IPS DF 6.9 (cell line): ENCODE results near the gene HOMEZ.

Experiments used
- DNase-seq: peaks from one replicate; pipeline ENCODE4 v3.0.0-alpha.2; 2013; ENCODE audit warnings: low read depth, low spot score
- H3K27ac ChIP-seq: one replicate; pipeline ENCODE4 v1.5.1; 2013; ENCODE audit warnings: low read length, control low read depth
- H3K27me3 ChIP-seq: 2 replicates; pipeline ENCODE4 v1.6.1; 2013; ENCODE audit warnings: mild to moderate bottlenecking, low read length; ENCODE audit not compliant: control insufficient read depth, insufficient read depth
- H3K36me3 ChIP-seq: 2 replicates; pipeline ENCODE4 v1.6.1; 2013; ENCODE audit warnings: low read length; ENCODE audit not compliant: control insufficient read depth, insufficient read depth
- H3K4me1 ChIP-seq: 2 replicates; pipeline ENCODE4 v1.6.1; 2013; ENCODE audit warnings: low read length; ENCODE audit not compliant: control insufficient read depth, insufficient read depth
- H3K4me3 ChIP-seq: 2 replicates; pipeline ENCODE4 v1.5.1; 2013; ENCODE audit warnings: mild to moderate bottlenecking, low read length
- H3K9me3 ChIP-seq: 2 replicates; pipeline ENCODE4 v1.6.1; 2013; ENCODE audit warnings: low read length, inconsistent platforms; ENCODE audit not compliant: control insufficient read depth, insufficient read depth
- WGBS: extraction: QIAGEN DNeasy Blood & Tissue Kit; methylation state at CpG from one replicate; pipeline ENCODE4 v1.1.7; 2013; ENCODE audit warnings: mixed read lengths, missing lambda C conversion rate; ENCODE audit not compliant: insufficient read length, insufficient coverage; 5-methylcytosine and 5-hydroxymethylcytosine counted together

The HOMEZ gene

DNA sequence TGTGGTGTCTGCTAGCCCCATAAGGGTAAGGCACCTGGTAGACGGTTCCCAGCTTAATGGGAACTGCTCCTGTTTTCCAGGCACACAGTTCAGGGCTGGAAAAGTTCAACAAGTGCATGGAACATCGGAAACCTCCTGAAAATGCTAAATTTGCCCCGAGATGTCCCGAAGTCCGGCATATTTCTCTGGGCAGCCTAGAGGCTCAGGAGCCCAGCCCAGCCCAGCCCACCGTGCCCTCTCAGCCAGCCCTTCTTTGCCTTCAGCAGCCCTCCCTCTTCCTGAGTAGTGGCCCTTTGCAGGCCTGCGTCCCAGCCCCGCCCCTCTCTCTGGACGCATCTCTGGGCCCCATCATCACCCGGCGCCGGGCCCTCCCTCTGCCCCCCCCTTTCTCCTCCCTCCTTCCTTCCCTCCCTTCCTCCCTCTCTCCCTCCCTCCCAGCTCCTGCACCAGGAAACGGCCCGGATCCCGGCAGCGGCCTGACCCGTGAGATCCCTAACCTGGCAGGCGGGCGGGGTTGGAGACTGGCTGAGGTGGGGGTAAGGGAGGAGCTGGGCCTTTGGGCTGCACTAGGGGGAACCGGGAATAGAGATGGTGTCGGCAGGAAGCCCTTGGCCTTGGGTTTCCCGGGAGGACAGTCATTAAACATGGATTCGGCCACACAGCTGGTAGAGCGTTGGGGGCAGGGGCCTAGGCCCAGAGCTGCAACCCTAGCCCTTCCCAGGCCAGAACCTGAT lies 20.6 kb upstream of the HOMEZ start, which contains the start of gene BCL2L2:
Gene BCL2L2, plus strand, starts transcription at position 422 of the 734 bp plus-strand sequence. CDS start 935 bp downstream, outside the sequence.
- Histone ChIP-seq H3K27me3 (peaks cover 2% of the 10 kb centered on the region; the same call in 1 of the 2 replicates), H3K36me3 (peaks cover 7% of the 10 kb centered on the region; the same call in 1 of the 2 replicates), H3K4me1 (no peaks in the 10 kb centered on the region), H3K27ac (no peak within 1 kb of the TSS), H3K9me3 (no peaks in the 10 kb centered on the region), H3K4me3 (peak within 1 kb of the TSS; percentile 83)
- WGBS, result no CpG with 5 or more reads among the region's 24 CpGs
- DNase-seq, result no peak

DNA sequence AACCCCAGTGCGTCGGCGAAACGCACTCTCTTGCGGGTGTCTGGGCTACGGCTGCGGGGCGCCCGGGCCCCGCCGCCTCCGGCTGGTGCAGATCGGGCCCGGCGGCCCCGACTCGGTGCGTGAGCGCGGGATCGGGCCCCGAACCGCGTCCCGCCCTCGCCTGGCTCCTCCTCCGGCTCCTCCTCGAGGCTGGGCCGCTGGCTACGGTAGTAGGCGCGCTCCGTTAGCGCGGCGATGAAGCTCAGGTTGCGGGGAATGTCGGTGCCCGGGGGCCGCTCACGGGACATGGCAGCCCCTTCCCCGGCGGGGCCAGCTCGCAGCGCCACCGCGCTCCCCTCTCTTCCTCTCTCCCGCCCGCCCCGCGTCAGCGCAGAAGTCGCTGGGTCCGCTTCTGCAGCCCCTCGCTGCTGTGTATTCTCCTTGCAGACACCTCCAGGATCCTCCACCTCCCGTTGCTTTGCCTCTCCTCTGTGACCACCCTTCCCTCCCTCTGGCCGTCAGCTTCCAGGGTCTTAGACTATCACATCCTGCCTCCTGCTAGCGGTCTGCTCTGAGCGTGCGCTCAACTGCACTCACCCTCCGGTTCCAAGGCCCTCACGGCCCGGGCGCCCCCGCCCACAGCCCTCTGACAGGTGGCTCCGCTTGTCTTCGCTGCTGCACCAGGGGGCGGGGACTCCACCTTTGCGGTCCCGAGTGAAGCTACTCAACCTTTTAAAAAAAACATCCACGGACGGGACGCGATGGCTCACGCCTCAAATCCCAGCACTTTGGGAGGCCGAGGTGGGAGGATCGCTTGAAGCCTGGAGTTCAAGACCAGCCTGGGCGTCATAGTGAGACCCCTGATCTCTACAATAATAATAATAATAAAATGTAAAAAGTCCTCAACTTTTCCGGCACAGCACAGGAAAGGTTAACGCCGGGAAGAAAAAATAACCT lies 16.6 kb upstream of the HOMEZ start, which contains the start of gene PPP1R3E:
Gene PPP1R3E, minus strand, starts transcription at position 570 of the 936 bp plus-strand sequence. Its CDS starts 283 bp downstream, at position 287.
- WGBS, result no CpG with 5 or more reads among the region's 81 CpGs
- no peaks in the 10 kb centered on the region for H3K36me3 ChIP-seq
- no peak within 1 kb of the TSS for H3K27ac ChIP-seq
- no peaks in the 10 kb centered on the region for H3K4me1 ChIP-seq
- H3K27me3 ChIP-seq, result peaks cover 4% of the 10 kb centered on the region; the same call in 1 of the 2 replicates
- DNase-seq, result no peak
- H3K9me3 ChIP-seq, result no peaks in the 10 kb centered on the region
- H3K4me3 ChIP-seq, result peak within 1 kb of the TSS; percentile 66; the same call in 1 of the 2 replicates

DNA sequence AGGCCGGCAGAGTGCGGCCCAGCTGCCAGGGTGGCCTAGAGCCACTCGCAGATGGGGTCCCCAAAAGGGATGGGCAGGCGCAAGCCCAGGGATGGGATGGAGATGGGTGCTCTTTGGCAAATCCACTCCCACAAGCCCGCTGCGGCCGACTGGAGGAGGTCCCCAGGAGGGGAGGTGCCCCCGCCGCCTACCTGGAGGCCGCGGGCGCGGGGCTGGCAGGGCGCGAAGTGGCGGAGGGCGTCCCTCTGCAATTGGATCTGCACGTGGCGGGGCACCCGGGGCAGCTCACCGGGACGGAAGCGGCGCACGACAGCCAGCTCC lies 16.0 kb upstream of the HOMEZ start:
- H3K4me1 ChIP-seq, result no peaks in the 10 kb centered on the region
- DNase-seq, result no peak
- peak overlapping the region; percentile 66; the same call in 1 of the 2 replicates for H3K4me3 ChIP-seq
- no peak overlapping the region for H3K27ac ChIP-seq
- no peaks in the 10 kb centered on the region for H3K9me3 ChIP-seq
- WGBS, result no CpG with 5 or more reads among the region's 25 CpGs
- H3K27me3 ChIP-seq, result peaks cover 11% of the 10 kb centered on the region; the same call in 1 of the 2 replicates
- H3K36me3 ChIP-seq, result no peaks in the 10 kb centered on the region

DNA sequence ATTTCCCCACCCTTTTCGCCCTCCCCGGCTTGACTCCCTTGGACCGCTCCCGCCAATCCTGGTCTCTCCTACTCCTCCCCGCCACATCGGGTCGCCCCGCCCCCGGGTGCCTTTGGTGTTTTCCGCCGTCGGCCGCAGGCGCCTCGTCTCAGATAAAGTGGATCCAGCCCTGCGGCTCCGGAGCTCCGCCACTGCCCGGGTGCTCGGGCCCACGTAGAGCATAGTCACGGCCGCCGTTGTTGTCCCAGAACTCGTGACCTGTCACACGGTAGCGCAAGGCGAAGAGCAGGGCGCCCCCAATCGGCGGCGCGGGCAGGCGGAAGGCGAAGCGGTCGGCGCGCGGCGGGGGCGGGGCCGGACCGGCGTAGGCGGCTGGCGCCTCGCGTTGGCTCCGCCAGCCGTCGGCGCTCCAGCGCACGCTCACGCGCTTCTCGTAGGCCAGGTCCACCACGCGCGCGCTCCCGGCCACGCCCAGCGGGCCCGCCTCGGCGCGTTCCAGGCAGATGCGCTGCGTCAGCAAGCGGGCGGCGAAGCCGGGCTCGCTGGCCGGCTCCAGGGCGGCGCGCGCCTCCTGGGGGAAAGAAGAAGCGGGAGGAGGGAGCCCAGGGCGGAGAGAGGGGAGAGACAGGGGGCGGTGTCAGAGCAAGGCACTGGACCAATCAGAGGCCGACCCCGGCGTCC lies 15.5 kb upstream of the HOMEZ start:
- Histone ChIP-seq H3K4me1 (no peaks in the 10 kb centered on the region), H3K27ac (no peak overlapping the region), H3K9me3 (no peaks in the 10 kb centered on the region), H3K27me3 (peaks cover 16% of the 10 kb centered on the region; the same call in 1 of the 2 replicates), H3K4me3 (peak overlapping the region; percentile 66; the same call in 1 of the 2 replicates), H3K36me3 (no peaks in the 10 kb centered on the region)
- WGBS, result no CpG with 5 or more reads among the region's 87 CpGs
- DNase-seq, result peak; percentile 91

DNA sequence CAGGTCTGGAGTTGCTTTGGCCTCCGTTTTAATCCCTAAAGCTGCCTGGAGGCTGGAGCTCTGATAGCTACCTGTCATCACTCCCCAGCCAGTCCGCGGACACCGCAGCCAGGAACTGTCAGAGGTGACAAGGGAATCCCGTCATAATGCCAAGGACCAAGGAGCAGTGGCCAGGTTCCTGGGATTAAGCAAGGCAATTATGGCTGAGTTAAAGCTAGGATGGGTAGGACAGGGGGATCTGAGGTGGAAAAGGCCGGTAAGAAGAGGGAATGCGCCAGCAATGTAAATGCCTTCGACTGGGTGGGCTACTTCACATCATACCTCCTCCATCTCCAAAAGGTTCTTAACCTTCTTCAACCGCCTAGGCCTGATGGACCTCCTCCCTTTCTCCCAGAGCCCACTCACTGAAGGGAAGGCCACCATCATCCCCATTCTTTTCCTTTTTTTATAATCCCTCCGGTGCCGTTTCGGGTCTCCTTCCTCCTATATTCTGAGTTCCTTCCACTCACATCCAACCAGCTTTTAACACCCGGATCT lies 14.8 kb upstream of the HOMEZ start:
- WGBS, result no CpG with 5 or more reads among the region's 13 CpGs
- DNase-seq, result no peak

DNA sequence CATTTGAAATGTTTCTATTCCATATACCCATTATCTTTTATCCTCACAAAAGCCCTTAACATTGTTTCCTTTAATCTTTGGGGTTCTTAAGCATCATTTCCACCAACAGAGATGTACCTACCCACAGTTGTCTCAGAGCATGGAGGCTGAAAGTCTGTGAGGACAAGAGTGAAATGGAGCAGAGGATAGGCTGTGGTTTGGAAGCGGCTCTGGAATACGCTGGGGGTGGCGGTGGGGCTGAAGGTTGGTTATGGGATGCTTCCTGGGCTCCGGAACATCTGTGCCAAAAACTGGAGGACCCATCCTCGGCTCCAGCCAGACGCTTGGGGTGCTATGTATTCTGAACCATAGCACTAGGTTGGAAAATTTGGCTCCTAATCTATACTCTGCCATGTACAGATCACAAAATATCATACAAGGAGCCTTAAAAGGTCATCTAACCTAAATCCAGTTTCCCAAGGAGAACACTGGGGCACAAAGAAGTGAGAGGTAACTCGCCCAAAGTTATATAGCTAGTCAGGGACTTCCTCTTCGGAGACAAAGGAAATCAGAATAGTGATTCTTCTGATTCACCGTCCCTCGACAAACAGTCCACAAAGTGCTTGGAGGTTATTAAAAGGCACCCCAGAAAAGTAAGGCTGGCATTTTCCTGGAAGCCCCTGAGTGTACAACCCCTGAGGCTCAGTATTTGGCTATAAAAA lies 14.2 kb upstream of the HOMEZ start:
- no peak for DNase-seq
- H3K27me3 ChIP-seq, result peaks cover 26% of the 10 kb centered on the region
- WGBS, result no CpG with 5 or more reads among the region's 10 CpGs
- no peak overlapping the region for H3K27ac ChIP-seq
- no peaks in the 10 kb centered on the region for H3K4me1 ChIP-seq
- H3K9me3 ChIP-seq, result no peaks in the 10 kb centered on the region
- no peaks in the 10 kb centered on the region for H3K36me3 ChIP-seq
- no peak overlapping the region for H3K4me3 ChIP-seq

More for the DNA sequence above, 14.8 kb upstream of the HOMEZ start:
- Histone ChIP-seq H3K27me3 (peaks cover 22% of the 10 kb centered on the region; the same call in 1 of the 2 replicates), H3K4me3 (peak overlapping the region; percentile 42; the same call in 1 of the 2 replicates), H3K36me3 (no peaks in the 10 kb centered on the region), H3K27ac (no peak overlapping the region), H3K4me1 (no peaks in the 10 kb centered on the region), H3K9me3 (no peaks in the 10 kb centered on the region)

DNA sequence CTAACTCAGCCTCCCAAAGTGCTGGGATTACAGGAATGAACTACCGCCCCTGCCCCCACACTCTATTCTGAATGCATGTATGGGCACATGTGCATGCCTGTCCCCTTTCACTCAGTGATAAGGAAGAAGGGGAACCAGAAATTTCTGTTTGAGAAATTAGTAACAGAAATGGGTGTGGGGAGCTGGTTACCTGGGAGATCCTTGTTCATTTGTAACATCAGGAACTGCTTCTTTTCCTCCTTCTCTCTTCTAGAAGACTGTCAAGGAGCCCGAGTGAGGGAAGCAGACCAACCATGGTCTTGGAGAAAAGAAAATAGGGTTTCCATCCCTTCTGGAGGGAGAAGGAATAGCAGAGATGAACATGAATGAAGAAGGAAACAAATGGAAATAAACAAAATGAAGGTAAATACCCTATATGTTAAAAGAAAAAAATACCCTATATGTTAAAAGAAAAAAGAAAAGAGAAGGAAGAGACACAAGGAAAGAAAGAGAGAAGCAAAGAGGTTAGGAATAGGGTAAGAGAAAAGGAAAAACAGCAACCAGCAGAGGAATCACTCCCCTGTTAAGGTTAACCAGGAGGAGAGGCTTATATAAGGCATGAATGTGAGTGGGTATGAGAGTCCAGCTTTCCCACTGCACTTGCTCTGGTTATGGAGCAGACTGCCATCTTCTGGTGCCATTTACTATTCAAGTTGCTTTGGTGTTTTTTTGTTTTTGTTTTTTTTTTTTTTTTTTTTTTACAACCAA lies 13.5 kb upstream of the HOMEZ start:
- no peaks in the 10 kb centered on the region for H3K4me1 ChIP-seq
- no peak overlapping the region for H3K4me3 ChIP-seq
- no peak for DNase-seq
- peaks cover 27% of the 10 kb centered on the region for H3K27me3 ChIP-seq
- H3K36me3 ChIP-seq, result no peaks in the 10 kb centered on the region
- H3K27ac ChIP-seq, result no peak overlapping the region
- no peaks in the 10 kb centered on the region for H3K9me3 ChIP-seq
- WGBS, result no CpG with 5 or more reads among the region's 2 CpGs

DNA sequence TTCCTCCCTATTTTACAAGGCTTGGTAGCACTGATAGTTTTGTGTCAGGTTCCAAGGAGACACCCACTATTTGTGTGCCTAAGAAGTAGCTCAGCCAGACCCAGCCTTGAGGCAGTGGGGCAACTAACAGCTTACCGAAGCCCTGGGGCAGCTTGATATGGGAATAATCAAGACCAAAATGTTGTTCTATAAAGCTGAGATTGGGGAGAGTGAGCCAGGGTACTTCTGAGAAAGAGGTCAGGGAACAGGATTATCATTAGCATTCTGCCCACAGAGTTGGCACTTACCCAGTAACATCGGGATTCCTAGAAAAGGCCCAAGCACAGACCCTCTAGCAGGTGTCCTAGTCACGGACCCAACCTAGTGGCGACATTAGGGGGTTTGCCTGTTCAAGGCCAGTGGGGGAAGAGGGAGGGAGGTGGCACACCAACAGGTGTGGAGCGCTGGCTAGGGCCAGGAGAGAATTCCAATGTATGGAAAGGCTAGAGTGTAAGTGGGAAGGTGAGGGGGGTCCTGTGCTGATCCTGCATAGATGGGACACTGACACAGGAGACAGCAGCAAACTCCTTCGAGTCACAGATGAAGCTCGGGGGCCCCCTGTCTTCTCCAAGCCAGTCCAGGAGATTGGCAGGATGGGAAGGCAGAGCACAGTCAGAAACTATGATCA lies 11.8 kb upstream of the HOMEZ start:
- WGBS, result no CpG with 5 or more reads among the region's 7 CpGs

DNA sequence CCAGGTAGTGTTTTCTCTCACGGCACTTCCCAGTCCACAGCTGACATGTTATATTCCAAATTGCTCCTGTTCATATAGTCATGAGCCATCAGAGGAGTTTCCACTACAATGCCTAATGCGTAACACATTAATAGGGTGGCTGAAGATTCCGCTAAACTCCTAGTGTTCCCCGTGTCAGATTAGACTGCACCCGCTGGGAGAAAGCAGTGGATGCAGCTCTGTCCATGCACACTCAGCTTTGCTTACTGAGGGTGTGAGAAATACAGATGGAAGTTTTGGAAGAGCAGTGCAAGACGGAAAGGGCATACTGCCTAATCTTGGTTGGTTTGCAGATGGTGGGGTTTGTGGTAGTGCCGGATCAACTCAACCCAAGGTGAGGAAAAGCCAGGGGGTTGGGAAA lies 11.2 kb upstream of the HOMEZ start:
- Histone ChIP-seq H3K4me1 (no peaks in the 10 kb centered on the region), H3K27ac (no peak overlapping the region), H3K36me3 (no peaks in the 10 kb centered on the region), H3K27me3 (peaks cover 38% of the 10 kb centered on the region), H3K9me3 (no peaks in the 10 kb centered on the region), H3K4me3 (no peak overlapping the region)
- no peak for DNase-seq
- WGBS, result no CpG with 5 or more reads among the region's 7 CpGs

More for the DNA sequence above, 11.8 kb upstream of the HOMEZ start:
- no peak overlapping the region for H3K4me3 ChIP-seq
- H3K9me3 ChIP-seq, result no peaks in the 10 kb centered on the region
- H3K27me3 ChIP-seq, result peaks cover 33% of the 10 kb centered on the region
- no peak overlapping the region for H3K27ac ChIP-seq
- no peaks in the 10 kb centered on the region for H3K36me3 ChIP-seq
- no peak for DNase-seq
- no peaks in the 10 kb centered on the region for H3K4me1 ChIP-seq
